HEK293 (cell line): ENCODE measurements around the gene PHF13.

Experiments used
- CTCF ChIA-PET: fragments of 350-600 bp; formaldehyde crosslinking; extraction: SDS; loops from one replicate; lab custom pipeline; 2021; ENCODE audit warnings: antibody characterized with exemption; lab: Yijun Ruan, JAX
- POLR2A ChIA-PET: fragments of 300-600 bp; formaldehyde crosslinking; extraction: SDS; loops from one replicate; lab custom pipeline; 2020; ENCODE audit warnings: antibody characterized with exemption, inconsistent platforms; lab: Yijun Ruan, JAX
- H3K27ac ChIP-seq: fragments of 200-500 bp; sonication (Bioruptor generic); 2 replicates; pipeline ENCODE4 v1.5.1; 2014; ENCODE audit warnings: low read depth, low read length, control low read depth, inconsistent platforms; ENCODE audit errors: extremely low read depth
- H3K36me3 ChIP-seq, 2 experiments: fragments of 200-500 bp in 1 of 2; sonication (Bioruptor generic) in 1 of 2; 1 replicate in 1 of 2; 2 replicates in 1 of 2; pipeline ENCODE4 v1.5.1; 2014 to 2017; ENCODE audit warnings: inconsistent platforms in 2 of 2, low read length in 2 of 2; ENCODE audit not compliant: control insufficient read depth in 2 of 2, insufficient read depth in 1 of 2
- H3K4me1 ChIP-seq: fragments of 200-500 bp; sonication (Bioruptor generic); 2 replicates; pipeline ENCODE4 v1.5.1; 2014; ENCODE audit warnings: mild to moderate bottlenecking, low read length, inconsistent platforms; ENCODE audit not compliant: control insufficient read depth, insufficient read depth
- H3K4me3 ChIP-seq: 2 replicates; pipeline ENCODE4 v1.5.1; 2011; ENCODE audit warnings: low read depth, mild to moderate bottlenecking, control low read depth, low read length, moderate library complexity
- H3K9me3 ChIP-seq: fragments of 200-500 bp; sonication (Bioruptor generic); 2 replicates; pipeline ENCODE4 v1.5.1; 2014; ENCODE audit warnings: low read depth, low read length, inconsistent platforms; ENCODE audit not compliant: control insufficient read depth, insufficient read depth
- EGR2 ChIP-seq: fragments of 450-650 bp; formaldehyde crosslinking; IDR thresholded peaks from 2 replicates; pipeline ENCODE4 v1.5.1; 2016; ENCODE audit warnings: low read depth, missing biosample characterization, missing genetic modification characterization
- GLIS1 ChIP-seq: fragments of 450-650 bp; formaldehyde crosslinking; IDR thresholded peaks from 2 replicates; pipeline ENCODE4 v1.5.1; 2016; ENCODE audit warnings: missing biosample characterization, missing genetic modification characterization
- KLF9 ChIP-seq: fragments of 450-650 bp; formaldehyde crosslinking; IDR thresholded peaks from 2 replicates; pipeline ENCODE4 v1.5.1; 2016; ENCODE audit warnings: missing biosample characterization, missing genetic modification characterization, low read depth
- SP3 ChIP-seq: fragments of 450-650 bp; formaldehyde crosslinking; IDR thresholded peaks from 2 replicates; pipeline ENCODE4 v1.5.1; 2016; ENCODE audit warnings: missing biosample characterization, missing genetic modification characterization
- TCF7L2 ChIP-seq: IDR thresholded peaks from 2 replicates; pipeline ENCODE4 v1.6.1; 2011; ENCODE audit warnings: low read depth, mild to moderate bottlenecking, inconsistent platforms, low read length, moderate library complexity, borderline replicate concordance
- ZBTB17 ChIP-seq: fragments of 450-650 bp; formaldehyde crosslinking; IDR thresholded peaks from 2 replicates; pipeline ENCODE4 v1.5.1; 2016; ENCODE audit warnings: missing biosample characterization, missing genetic modification characterization
- ZBTB7A ChIP-seq: fragments of 450-650 bp; formaldehyde crosslinking; IDR thresholded peaks from 2 replicates; pipeline ENCODE4 v1.5.1; 2016; ENCODE audit warnings: low read depth, missing biosample characterization, missing genetic modification characterization
- ZFHX2 ChIP-seq: fragments of 450-650 bp; formaldehyde crosslinking; conservative IDR thresholded peaks from 2 replicates; pipeline ENCODE4 v1.5.1; 2016; ENCODE audit warnings: missing biosample characterization, missing genetic modification characterization
- ZNF112 ChIP-seq: fragments of 450-650 bp; formaldehyde crosslinking; IDR thresholded peaks from 2 replicates; pipeline ENCODE4 v1.5.0; 2017; ENCODE audit warnings: missing biosample characterization, missing genetic modification characterization
- ZNF221 ChIP-seq: fragments of 450-650 bp; formaldehyde crosslinking; IDR thresholded peaks from 2 replicates; pipeline ENCODE4 v1.5.1; 2017; ENCODE audit warnings: missing biosample characterization, missing genetic modification characterization, borderline replicate concordance
- ZNF266 ChIP-seq: fragments of 450-650 bp; formaldehyde crosslinking; IDR thresholded peaks from 2 replicates; pipeline ENCODE4 v1.5.1; 2016; ENCODE audit warnings: missing biosample characterization, missing genetic modification characterization, low read depth
- ZNF292 ChIP-seq: fragments of 450-650 bp; formaldehyde crosslinking; IDR thresholded peaks from 2 replicates; pipeline ENCODE4 v1.5.1; 2016; ENCODE audit warnings: low read depth, missing biosample characterization, missing genetic modification characterization, borderline replicate concordance
- ZNF302 ChIP-seq: fragments of 450-650 bp; formaldehyde crosslinking; IDR thresholded peaks from 2 replicates; pipeline ENCODE4 v1.5.1; 2016; ENCODE audit warnings: missing biosample characterization, missing genetic modification characterization, low read depth
- ZNF394 ChIP-seq: fragments of 450-650 bp; formaldehyde crosslinking; IDR thresholded peaks from 2 replicates; pipeline ENCODE4 v1.5.1; 2016; ENCODE audit warnings: missing biosample characterization, missing genetic modification characterization, mild to moderate bottlenecking, moderate library complexity, borderline replicate concordance
- ZNF404 ChIP-seq: fragments of 450-650 bp; formaldehyde crosslinking; IDR thresholded peaks from 2 replicates; pipeline ENCODE4 v1.5.1; 2017; ENCODE audit warnings: missing biosample characterization, missing genetic modification characterization
- ZNF426 ChIP-seq: fragments of 450-650 bp; formaldehyde crosslinking; IDR thresholded peaks from 2 replicates; pipeline ENCODE4 v1.5.1; 2017; ENCODE audit warnings: missing biosample characterization, missing genetic modification characterization, mild to moderate bottlenecking, inconsistent platforms, moderate library complexity
- ZNF48 ChIP-seq: fragments of 450-650 bp; formaldehyde crosslinking; IDR thresholded peaks from 2 replicates; pipeline ENCODE4 v1.5.1; 2016; ENCODE audit warnings: missing biosample characterization, missing genetic modification characterization
- ZNF624 ChIP-seq: fragments of 450-650 bp; formaldehyde crosslinking; IDR thresholded peaks from 2 replicates; pipeline ENCODE4 v1.5.1; 2017; ENCODE audit warnings: missing biosample characterization, missing genetic modification characterization
- TF ChIP-seq, protein P1 (sequence below): fragments of 450-650 bp; IDR thresholded peaks from 2 replicates; pipeline ENCODE4 v1.5.1; 2018; ENCODE audit warnings: missing biosample characterization, missing genetic modification characterization
- TF ChIP-seq, protein P2 (sequence below): fragments of 450-650 bp; formaldehyde crosslinking; optimal IDR thresholded peaks from 2 replicates; pipeline ENCODE3; 2016; ENCODE audit warnings: missing biosample characterization, mild to moderate bottlenecking, missing genetic modification characterization
- TF ChIP-seq, protein P3 (sequence below): fragments of 450-650 bp; formaldehyde crosslinking; IDR thresholded peaks from 2 replicates; pipeline ENCODE4 v1.5.1; 2016; ENCODE audit warnings: missing biosample characterization, missing genetic modification characterization, low read depth
- TF ChIP-seq, protein P4 (sequence below): fragments of 450-650 bp; formaldehyde crosslinking; IDR thresholded peaks from 2 replicates; pipeline ENCODE4 v1.5.1; 2016; ENCODE audit warnings: missing biosample characterization, missing genetic modification characterization

PHF13 gene

DNA sequence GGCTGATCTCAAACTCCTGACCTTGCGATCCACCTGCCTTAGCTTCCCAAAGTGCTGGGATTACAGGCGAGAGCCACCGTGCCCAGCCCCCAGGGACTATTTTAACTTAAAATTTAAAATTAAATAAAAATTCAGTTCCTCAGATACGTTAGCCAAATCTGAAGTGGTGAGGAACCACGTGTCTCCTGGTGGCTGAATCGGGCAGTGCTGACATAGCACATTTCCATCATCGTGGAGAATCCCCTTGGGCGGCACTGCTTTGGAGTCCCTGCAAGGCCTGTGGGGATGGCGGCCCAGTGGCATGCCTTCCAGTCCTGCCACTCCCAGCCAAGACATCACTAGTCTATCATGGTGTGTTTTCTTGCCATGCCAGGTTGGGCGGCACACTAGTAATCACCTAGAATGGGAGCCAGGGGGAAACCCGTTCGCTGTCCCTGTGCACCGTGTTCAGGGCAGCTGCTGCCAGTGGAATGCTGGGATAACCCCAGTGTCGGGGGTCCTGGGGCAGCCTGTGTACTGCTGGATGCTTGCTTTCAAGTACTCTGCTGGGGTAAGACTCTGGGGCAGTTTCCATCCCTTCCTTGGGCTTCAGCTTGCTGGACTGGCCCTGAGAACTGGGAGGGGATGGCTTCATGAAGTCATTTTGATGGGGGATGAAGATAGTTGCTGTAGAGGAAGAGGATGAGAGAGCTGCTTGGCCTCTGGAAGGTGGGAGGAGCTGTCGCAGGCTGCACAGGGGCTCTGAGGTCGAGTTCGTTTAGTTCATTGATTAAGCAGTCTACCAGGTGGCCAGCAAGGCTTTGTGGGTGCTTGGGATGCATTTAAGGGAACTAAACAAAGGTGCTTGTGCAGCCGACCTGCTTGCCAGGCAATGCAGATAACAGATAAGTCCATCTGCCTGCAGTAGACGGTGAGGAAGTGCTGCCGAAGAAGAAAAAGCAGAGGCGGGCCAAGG lies 29.1 kb upstream of the PHF13 start:
- POLR2A ChIA-PET: interaction anchor here (0.7 kb wide), 1 partner anchor 1541 kb away, joined by 3 read pairs; no protein-coding TSS in a partner anchor
- H3K4me1 ChIP-seq: peaks cover 8% of the 10 kb centered on the region
- TF ChIP-seq ZNF624 (tag by site-specific recombination) (no peak), ZBTB17 (tag by site-specific recombination) (peak; percentile 79), ZNF266 (tag by site-specific recombination) (no peak), SP3 (no peak), TCF7L2 (no peak), ZBTB7A (no peak), ZFHX2 (tag by site-specific recombination) (no peak), ZNF426 (no peak), ZNF394 (tag by site-specific recombination) (no peak), ZNF292 (tag by site-specific recombination) (no peak), ZNF302 (tag by site-specific recombination) (no peak), ZNF112 (tag by site-specific recombination) (no peak), ZNF48 (tag by site-specific recombination) (no peak), ZNF221 (tag by site-specific recombination) (no peak), ZNF404 (no peak)
- TF ChIP-seq, protein P1, sequence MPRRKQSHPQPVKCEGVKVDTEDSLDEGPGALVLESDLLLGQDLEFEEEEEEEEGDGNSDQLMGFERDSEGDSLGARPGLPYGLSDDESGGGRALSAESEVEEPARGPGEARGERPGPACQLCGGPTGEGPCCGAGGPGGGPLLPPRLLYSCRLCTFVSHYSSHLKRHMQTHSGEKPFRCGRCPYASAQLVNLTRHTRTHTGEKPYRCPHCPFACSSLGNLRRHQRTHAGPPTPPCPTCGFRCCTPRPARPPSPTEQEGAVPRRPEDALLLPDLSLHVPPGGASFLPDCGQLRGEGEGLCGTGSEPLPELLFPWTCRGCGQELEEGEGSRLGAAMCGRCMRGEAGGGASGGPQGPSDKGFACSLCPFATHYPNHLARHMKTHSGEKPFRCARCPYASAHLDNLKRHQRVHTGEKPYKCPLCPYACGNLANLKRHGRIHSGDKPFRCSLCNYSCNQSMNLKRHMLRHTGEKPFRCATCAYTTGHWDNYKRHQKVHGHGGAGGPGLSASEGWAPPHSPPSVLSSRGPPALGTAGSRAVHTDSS: peak; percentile 71
- TF ChIP-seq, protein P2, sequence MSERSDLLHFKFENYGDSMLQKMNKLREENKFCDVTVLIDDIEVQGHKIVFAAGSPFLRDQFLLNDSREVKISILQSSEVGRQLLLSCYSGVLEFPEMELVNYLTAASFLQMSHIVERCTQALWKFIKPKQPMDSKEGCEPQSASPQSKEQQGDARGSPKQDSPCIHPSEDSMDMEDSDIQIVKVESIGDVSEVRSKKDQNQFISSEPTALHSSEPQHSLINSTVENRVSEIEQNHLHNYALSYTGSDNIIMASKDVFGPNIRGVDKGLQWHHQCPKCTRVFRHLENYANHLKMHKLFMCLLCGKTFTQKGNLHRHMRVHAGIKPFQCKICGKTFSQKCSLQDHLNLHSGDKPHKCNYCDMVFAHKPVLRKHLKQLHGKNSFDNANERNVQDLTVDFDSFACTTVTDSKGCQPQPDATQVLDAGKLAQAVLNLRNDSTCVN: no peak
- TF ChIP-seq, all 188 proteins: peak for 2
- H3K4me3 ChIP-seq: no peak overlapping the region
- H3K36me3 ChIP-seq: peaks cover 0 to 69% of the 10 kb centered on the region in 2 experiments; a peak in 1 of 3 replicates
- CTCF ChIA-PET: no interaction called here
- no peak overlapping the region for H3K27ac ChIP-seq
- H3K9me3 ChIP-seq: no peaks in the 10 kb centered on the region

DNA sequence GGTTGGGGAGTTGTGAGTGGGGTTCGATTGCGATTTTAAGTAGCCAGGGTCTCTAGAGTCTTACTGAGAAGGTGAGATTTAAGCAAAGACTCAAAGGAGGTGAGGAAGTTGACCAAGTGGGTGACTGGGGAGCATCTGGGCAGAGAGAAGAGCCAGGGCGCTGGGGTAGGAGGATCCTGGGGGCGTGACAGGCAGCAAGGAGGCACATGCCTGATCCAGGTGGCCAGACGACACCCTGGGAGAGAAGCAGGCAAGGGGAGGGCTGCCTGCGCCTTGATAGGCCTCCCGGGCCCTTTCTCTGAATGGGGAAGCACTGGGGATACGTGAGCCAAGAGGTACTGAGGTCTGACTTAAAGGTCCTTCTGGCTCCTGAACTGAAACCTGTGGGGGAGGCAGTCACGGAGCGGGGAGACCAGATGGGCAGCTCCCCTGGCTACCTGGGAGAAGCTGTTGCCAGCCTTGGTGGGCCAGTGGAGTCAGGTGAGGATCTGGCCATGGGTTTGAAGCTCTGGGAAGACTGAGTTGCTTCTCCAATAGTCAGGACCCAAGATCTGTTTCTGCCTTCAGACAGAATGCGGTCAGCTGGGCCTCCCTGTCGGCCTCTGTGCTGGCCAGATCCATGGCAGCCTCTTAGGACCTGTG lies 28.3 kb upstream of the PHF13 start:
- H3K9me3 ChIP-seq: no peaks in the 10 kb centered on the region
- POLR2A ChIA-PET: interaction anchor here (1.0 kb wide), 1 partner anchor 12 kb away, joined by 3 read pairs; no protein-coding TSS in a partner anchor

More for the DNA sequence above, 28.3 kb upstream of the PHF13 start:
- peaks cover 7% of the 10 kb centered on the region for H3K4me1 ChIP-seq
- H3K27ac ChIP-seq: no peak overlapping the region
- CTCF ChIA-PET: interaction anchor here (0.7 kb wide), 1 partner anchor 18 kb away, joined by 3 read pairs; the partner anchor contains the start of gene KLHL21
- TF ChIP-seq, protein P3, sequence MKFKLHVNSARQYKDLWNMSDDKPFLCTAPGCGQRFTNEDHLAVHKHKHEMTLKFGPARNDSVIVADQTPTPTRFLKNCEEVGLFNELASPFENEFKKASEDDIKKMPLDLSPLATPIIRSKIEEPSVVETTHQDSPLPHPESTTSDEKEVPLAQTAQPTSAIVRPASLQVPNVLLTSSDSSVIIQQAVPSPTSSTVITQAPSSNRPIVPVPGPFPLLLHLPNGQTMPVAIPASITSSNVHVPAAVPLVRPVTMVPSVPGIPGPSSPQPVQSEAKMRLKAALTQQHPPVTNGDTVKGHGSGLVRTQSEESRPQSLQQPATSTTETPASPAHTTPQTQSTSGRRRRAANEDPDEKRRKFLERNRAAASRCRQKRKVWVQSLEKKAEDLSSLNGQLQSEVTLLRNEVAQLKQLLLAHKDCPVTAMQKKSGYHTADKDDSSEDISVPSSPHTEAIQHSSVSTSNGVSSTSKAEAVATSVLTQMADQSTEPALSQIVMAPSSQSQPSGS: no peak
- TF ChIP-seq GLIS1 (peak; percentile 90), KLF9 (tag by site-specific recombination) (0 out of 2 replicates have a peak, but pooled peaks have one; percentile 20), EGR2 (0 out of 2 replicates have a peak, but pooled peaks have one; percentile 25)
- TF ChIP-seq, protein P4, sequence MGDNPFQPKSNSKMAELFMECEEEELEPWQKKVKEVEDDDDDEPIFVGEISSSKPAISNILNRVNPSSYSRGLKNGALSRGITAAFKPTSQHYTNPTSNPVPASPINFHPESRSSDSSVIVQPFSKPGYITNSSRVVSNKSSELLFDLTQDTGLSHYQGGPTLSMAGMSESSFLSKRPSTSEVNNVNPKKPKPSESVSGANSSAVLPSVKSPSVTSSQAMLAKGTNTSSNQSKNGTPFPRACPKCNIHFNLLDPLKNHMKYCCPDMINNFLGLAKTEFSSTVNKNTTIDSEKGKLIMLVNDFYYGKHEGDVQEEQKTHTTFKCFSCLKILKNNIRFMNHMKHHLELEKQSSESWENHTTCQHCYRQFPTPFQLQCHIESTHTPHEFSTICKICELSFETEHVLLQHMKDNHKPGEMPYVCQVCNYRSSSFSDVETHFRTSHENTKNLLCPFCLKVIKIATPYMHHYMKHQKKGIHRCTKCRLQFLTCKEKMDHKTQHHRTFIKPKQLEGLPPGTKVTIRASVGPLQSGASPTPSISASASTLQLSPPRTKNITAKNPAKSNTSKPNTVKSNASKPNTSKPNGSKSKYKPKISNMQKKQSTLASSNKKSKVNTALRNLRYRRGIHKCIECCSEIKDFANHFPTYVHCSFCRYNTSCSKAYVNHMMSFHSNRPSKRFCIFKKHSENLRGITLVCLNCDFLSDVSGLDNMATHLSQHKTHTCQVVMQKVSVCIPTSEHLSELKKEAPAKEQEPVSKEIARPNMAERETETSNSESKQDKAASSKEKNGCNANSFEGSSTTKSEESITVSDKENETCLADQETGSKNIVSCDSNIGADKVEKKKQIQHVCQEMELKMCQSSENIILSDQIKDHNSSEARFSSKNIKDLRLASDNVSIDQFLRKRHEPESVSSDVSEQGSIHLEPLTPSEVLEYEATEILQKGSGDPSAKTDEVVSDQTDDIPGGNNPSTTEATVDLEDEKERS (tag by site-specific recombination): no peak
- H3K36me3 ChIP-seq: peaks cover 0 to 77% of the 10 kb centered on the region in 2 experiments; a peak in 1 of 3 replicates
- no peak overlapping the region for H3K4me3 ChIP-seq
